GM12878 (cell line): Measurements from ENCODE around the gene NDOR1. TPM values are rescaled to one million over a fixed set of nuclear protein-coding genes. Genes with fewer than 3 reads are reported as not detected.
A peak's percentile ranks its signal among the peaks of the same experiment; 100 is the strongest.

ENCODE experiments used
- CEBPZ ChIP-seq: fragments of 150-350 bp; IDR thresholded peaks from 2 replicates; pipeline ENCODE4 v1.6.1; 2016; ENCODE audit warnings: low read depth, low read length
- GATAD2B ChIP-seq: fragments of 450-650 bp; conservative IDR thresholded peaks from 2 replicates; pipeline ENCODE4 v1.6.1; 2017; ENCODE audit warnings: low read depth, mild to moderate bottlenecking, moderate library complexity
- MYB ChIP-seq: fragments of 150-350 bp; IDR thresholded peaks from 2 replicates; pipeline ENCODE4 v1.6.1; 2014; ENCODE audit warnings: mild to moderate bottlenecking, low read depth, low read length, borderline replicate concordance
- NFIC ChIP-seq: IDR thresholded peaks from 2 replicates; pipeline ENCODE4 v1.6.1; 2012; ENCODE audit warnings: low read depth, mild to moderate bottlenecking, inconsistent platforms, low read length, moderate library complexity
- NFYA ChIP-seq: IDR thresholded peaks from 2 replicates; pipeline ENCODE4 v1.6.1; 2011; ENCODE audit warnings: low read depth, mild to moderate bottlenecking, low read length, improper control_type of control experiment, borderline replicate concordance
- NR2C2 ChIP-seq: IDR thresholded peaks from 2 replicates; pipeline ENCODE4 v1.6.1; 2011; ENCODE audit warnings: borderline replicate concordance, low read depth; ENCODE audit not compliant: control insufficient read depth, insufficient read length
- POU2F2 ChIP-seq: IDR thresholded peaks from 3 replicates; pipeline ENCODE4 v1.6.1; 2011; ENCODE audit warnings: low read depth, mild to moderate bottlenecking, low read length, borderline replicate concordance
- RELB ChIP-seq: fragments of 450-650 bp; IDR thresholded peaks from 2 replicates; pipeline ENCODE4 v1.6.1; 2017; ENCODE audit warnings: low read depth, mild to moderate bottlenecking, moderate library complexity
- SP1 ChIP-seq: IDR thresholded peaks from one replicate; pipeline ENCODE4 v1.6.1; 2011; ENCODE audit warnings: low read depth, low read length
- SUPT20H ChIP-seq: IDR thresholded peaks from 2 replicates; pipeline ENCODE4 v1.6.1; 2011; ENCODE audit warnings: low read depth, mild to moderate bottlenecking, low read length, moderate library complexity, borderline replicate concordance; ENCODE audit not compliant: control insufficient read depth
- TCF7 ChIP-seq: IDR thresholded peaks from 2 replicates; pipeline ENCODE4 v1.6.1; 2014; ENCODE audit warnings: antibody characterized with exemption, borderline replicate concordance
- USF2 ChIP-seq: IDR thresholded peaks from 2 replicates; pipeline ENCODE4 v1.6.1; 2011; ENCODE audit warnings: low read depth, low read length, improper control_type of control experiment, borderline replicate concordance
- ZNF217 ChIP-seq: fragments of 450-650 bp; IDR thresholded peaks from 2 replicates; pipeline ENCODE4 v1.6.1; 2017; ENCODE audit warnings: antibody characterized with exemption, mild to moderate bottlenecking
- ZNF592 ChIP-seq: fragments of 450-650 bp; IDR thresholded peaks from 2 replicates; pipeline ENCODE4 v1.6.1; 2017; ENCODE audit warnings: mild to moderate bottlenecking, moderate library complexity
- polyA plus RNA-seq, 11 experiments: library from polyadenylated mRNA; depleted of rRNA in 4 of 11; unstranded in 6 of 11; stranded (reverse) in 5 of 11; fragments of >200 nt; fragmentation: Nextera tagmentation in 4 of 11; fragmentation: Illumina TruSeq in 1 of 11; extraction: Ambion mirVana in 4 of 11; extraction: Trizol in 1 of 11; gene quantifications; 1 replicate in 1 of 11; 2 replicates in 10 of 11; pipeline versions ENCODE4 v1.2.1 to v1.2.3, GENCODE V29; 2011 to 2016; ENCODE audit warnings: inconsistent platforms in 2 of 11, missing spikeins in 2 of 11, low read depth in 1 of 11
- total RNA-seq, 4 experiments: library from RNA; depleted of rRNA in 3 of 4; stranded (reverse); fragments of >200 nt in 3 of 4; fragmentation: Illumina TruSeq in 1 of 4; extraction: Trizol in 1 of 4; gene quantifications; 2 replicates each; pipeline versions ENCODE4 v1.2.1 to v1.2.3, GENCODE V29; 2013 to 2021

The NDOR1 gene
- total and polyA plus RNA-seq, 10 of the 15 experiments (the other 5 are each of a cell fraction or from before 2014, with no cell fraction given) = 0.04 to 32.9 (median 11.1) TPM

GRCh38 chr9:137254624-137255447, 49.3 kb downstream of the NDOR1 start, which contains the start of gene NELFB (continued):
- TF ChIP-seq ZNF217 (peak; percentile 73; the same call in 1 of the 2 replicates), CEBPZ (no peak), MYB (no peak), SP1 (peak; percentile 73), NFYA (no peak), SUPT20H (no peak), NFIC (no peak), USF2 (no peak), TCF7 (no peak), NR2C2 (no peak), RELB (no peak), GATAD2B (peak; percentile 93), ZNF592 (peak; percentile 67; the same call in 1 of the 2 replicates), POU2F2 (0 out of 3 replicates have a peak, but pooled peaks have one; percentile 55)
